SU-DHL-6 (cell line): ENCODE results near the gene RANBP1.

Experiments used
- H2AFZ ChIP-seq: fragments of 200-600 bp; sonication (generic); 2 replicates; pipeline ENCODE4 v1.6.1; 2014; ENCODE audit warnings: low read depth, mild to moderate bottlenecking, moderate library complexity, mixed read lengths, antibody characterized with exemption, low read length; ENCODE audit not compliant: severe bottlenecking
- H3F3A ChIP-seq: fragments of 200-600 bp; shearing (Covaris generic); 2 replicates; pipeline ENCODE4 v1.6.0; 2016; ENCODE audit warnings: antibody characterized with exemption, mild to moderate bottlenecking; ENCODE audit not compliant: insufficient read depth
- H3K27ac ChIP-seq: fragments of 200-600 bp; sonication (generic); 2 replicates; pipeline ENCODE4 v1.5.1; 2016; ENCODE audit warnings: low read depth, mild to moderate bottlenecking, low read length, moderate library complexity, mixed read lengths
- H3K27me3 ChIP-seq: fragments of 200-600 bp; sonication (generic), shearing (Covaris generic); 2 replicates; pipeline ENCODE4 v1.6.0; 2014; ENCODE audit warnings: mild to moderate bottlenecking, low read length
- H3K36me3 ChIP-seq: fragments of 200-600 bp; sonication (generic); 2 replicates; pipeline ENCODE4 v1.6.1; 2014; ENCODE audit warnings: mild to moderate bottlenecking, low read length, mixed read lengths
- H3K4me2 ChIP-seq: fragments of 300-600, 200-600 bp; shearing (Covaris generic), sonication (generic); 2 replicates; pipeline ENCODE4 v1.6.0; 2014; ENCODE audit warnings: low read length, low read depth, mild to moderate bottlenecking; ENCODE audit not compliant: poor library complexity, severe bottlenecking
- H3K4me3 ChIP-seq: fragments of 200-600 bp; sonication (generic); 2 replicates; pipeline ENCODE4 v1.5.1; 2014; ENCODE audit warnings: antibody characterized with exemption, low read length, mild to moderate bottlenecking, mixed read lengths; ENCODE audit not compliant: insufficient read depth, poor library complexity, severe bottlenecking
- H3K79me2 ChIP-seq: fragments of 200-600 bp; sonication (generic); 2 replicates; pipeline ENCODE4 v1.6.1; 2014; ENCODE audit warnings: mild to moderate bottlenecking, low read length, moderate library complexity; ENCODE audit not compliant: insufficient read depth
- H3K9ac ChIP-seq: fragments of 200-600 bp; sonication (generic); 2 replicates; pipeline ENCODE4 v1.7.0; 2014; ENCODE audit warnings: mild to moderate bottlenecking, low read length
- H3K9me2 ChIP-seq: fragments of 200-600 bp; sonication (generic); replicated peaks from 2 replicates; pipeline ENCODE4 v1.6.1; 2014; ENCODE audit warnings: low read length; ENCODE audit not compliant: insufficient read depth
- H3K9me3 ChIP-seq: fragments of 200-600 bp; sonication (generic); 2 replicates; pipeline ENCODE4 v1.6.1; 2014; ENCODE audit warnings: low read length, mixed read lengths; ENCODE audit not compliant: insufficient read depth
- H4K20me1 ChIP-seq: fragments of 200-600 bp; sonication (generic); 2 replicates; pipeline ENCODE4 v1.6.1; 2014; ENCODE audit warnings: low read depth, mild to moderate bottlenecking, antibody characterized with exemption, low read length, moderate library complexity, mixed read lengths
- EZH2phosphoT487 ChIP-seq: fragments of 200-600 bp; sonication (generic), shearing (Covaris generic); conservative IDR thresholded peaks from 2 replicates; pipeline ENCODE4 v1.6.1; 2018; ENCODE audit warnings: mild to moderate bottlenecking, antibody characterized with exemption, low read length, moderate library complexity, mixed read lengths
- TF ChIP-seq, protein P1 (sequence below): fragments of 200-600 bp; sonication (generic); IDR thresholded peaks from one replicate; pipeline ENCODE4 v1.5.1; 2017; ENCODE audit warnings: antibody characterized with exemption, mild to moderate bottlenecking, low read length, moderate library complexity; ENCODE audit not compliant: insufficient read depth, poor library complexity, severe bottlenecking

RANBP1 gene

GRCh38 chr22:20112623-20113511 is 3.0 kb upstream of the RANBP1 start:
- H3K36me3 ChIP-seq, result no peaks in the 10 kb centered on the region

GRCh38 chr22:20113551-20114310 is 2.2 kb upstream of the RANBP1 start:
- Histone ChIP-seq H4K20me1 (no peaks in the 10 kb centered on the region), H3K36me3 (no peaks in the 10 kb centered on the region)

More at GRCh38 chr22:20112623-20113511, 3.0 kb upstream of the RANBP1 start:
- no peaks in the 10 kb centered on the region for H4K20me1 ChIP-seq
- no peaks in the 10 kb centered on the region for H3K9me2 ChIP-seq
- H3K79me2 ChIP-seq, result peaks cover 14% of the 10 kb centered on the region
- no peaks in the 10 kb centered on the region for H3K27me3 ChIP-seq
- no peaks in the 10 kb centered on the region for H3K9me3 ChIP-seq
- H3K4me3 ChIP-seq, result no peak overlapping the region
- H3K9ac ChIP-seq, result no peak overlapping the region
- no peak overlapping the region for H3K27ac ChIP-seq
- H3K4me2 ChIP-seq, result no peak overlapping the region
- H3F3A ChIP-seq, result peaks cover 15% of the 10 kb centered on the region
- H2AFZ ChIP-seq, result no peak overlapping the region
- TF ChIP-seq EZH2phosphoT487, result no peak
- TF ChIP-seq, protein P1, sequence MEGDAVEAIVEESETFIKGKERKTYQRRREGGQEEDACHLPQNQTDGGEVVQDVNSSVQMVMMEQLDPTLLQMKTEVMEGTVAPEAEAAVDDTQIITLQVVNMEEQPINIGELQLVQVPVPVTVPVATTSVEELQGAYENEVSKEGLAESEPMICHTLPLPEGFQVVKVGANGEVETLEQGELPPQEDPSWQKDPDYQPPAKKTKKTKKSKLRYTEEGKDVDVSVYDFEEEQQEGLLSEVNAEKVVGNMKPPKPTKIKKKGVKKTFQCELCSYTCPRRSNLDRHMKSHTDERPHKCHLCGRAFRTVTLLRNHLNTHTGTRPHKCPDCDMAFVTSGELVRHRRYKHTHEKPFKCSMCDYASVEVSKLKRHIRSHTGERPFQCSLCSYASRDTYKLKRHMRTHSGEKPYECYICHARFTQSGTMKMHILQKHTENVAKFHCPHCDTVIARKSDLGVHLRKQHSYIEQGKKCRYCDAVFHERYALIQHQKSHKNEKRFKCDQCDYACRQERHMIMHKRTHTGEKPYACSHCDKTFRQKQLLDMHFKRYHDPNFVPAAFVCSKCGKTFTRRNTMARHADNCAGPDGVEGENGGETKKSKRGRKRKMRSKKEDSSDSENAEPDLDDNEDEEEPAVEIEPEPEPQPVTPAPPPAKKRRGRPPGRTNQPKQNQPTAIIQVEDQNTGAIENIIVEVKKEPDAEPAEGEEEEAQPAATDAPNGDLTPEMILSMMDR, result no peak

GRCh38 chr22:20114506-20115475 is 1.1 kb upstream of the RANBP1 start:
- H3K27me3 ChIP-seq, result no peaks in the 10 kb centered on the region
- no peaks in the 10 kb centered on the region for H3K9me3 ChIP-seq
- no peak overlapping the region for H3K9ac ChIP-seq
- TF ChIP-seq, protein P1, result no peak
- TF ChIP-seq EZH2phosphoT487, result no peak
- H3K9me2 ChIP-seq, result no peaks in the 10 kb centered on the region
- H3K4me3 ChIP-seq, result no peak overlapping the region
- H3K27ac ChIP-seq, result no peak overlapping the region
- peaks cover 15% of the 10 kb centered on the region for H3F3A ChIP-seq
- no peak overlapping the region for H2AFZ ChIP-seq
- H3K4me2 ChIP-seq, result no peak overlapping the region
- peaks cover 33% of the 10 kb centered on the region for H3K79me2 ChIP-seq
- H4K20me1 ChIP-seq, result no peaks in the 10 kb centered on the region
- peaks cover 1% of the 10 kb centered on the region; the same call in 1 of the 2 replicates for H3K36me3 ChIP-seq

More at GRCh38 chr22:20113551-20114310, 2.2 kb upstream of the RANBP1 start:
- no peaks in the 10 kb centered on the region for H3K27me3 ChIP-seq
- TF ChIP-seq EZH2phosphoT487, result no peak
- TF ChIP-seq, protein P1, result no peak
- peaks cover 15% of the 10 kb centered on the region for H3F3A ChIP-seq
- no peaks in the 10 kb centered on the region for H3K9me3 ChIP-seq
- no peaks in the 10 kb centered on the region for H3K9me2 ChIP-seq
- H3K4me2 ChIP-seq, result no peak overlapping the region
- peaks cover 23% of the 10 kb centered on the region for H3K79me2 ChIP-seq
- H3K27ac ChIP-seq, result no peak overlapping the region
- H2AFZ ChIP-seq, result no peak overlapping the region
- H3K4me3 ChIP-seq, result no peak overlapping the region
- H3K9ac ChIP-seq, result no peak overlapping the region
